Memory B cell (primary cell): ENCODE measurements around the gene SLC16A6.
"Not testable (repeated sequence)": the region's sequence is repeated elsewhere in the genome, so short reads cannot be mapped to it uniquely, and the experiment has no call there.

Source experiments
- ATAC-seq: fragments of 150-1000 bp; cut with Tn5 transposase; 2 replicates; pipeline ENCODE4 v1.10.0; 2021; ENCODE audit warnings: low read depth, mild to moderate bottlenecking, moderate library complexity
- DNase-seq, 2 donors: peaks; one replicate each; pipeline ENCODE4 v3.0.0; 2022; ENCODE audit warnings: low spot score in 2 of 2
- H3K27ac Mint-ChIP-seq: one replicate; pipeline ENCODE4 v1.8.0; 2022; ENCODE audit warnings: mild to moderate bottlenecking, moderate library complexity, mixed read lengths
- H3K27me3 Mint-ChIP-seq: one replicate; pipeline ENCODE4 v1.8.0; 2022; ENCODE audit warnings: mixed read lengths
- H3K36me3 Mint-ChIP-seq: one replicate; pipeline ENCODE4 v1.8.0; 2022; ENCODE audit warnings: mild to moderate bottlenecking, mixed read lengths
- H3K4me1 Mint-ChIP-seq: one replicate; pipeline ENCODE4 v1.8.0; 2022; ENCODE audit warnings: mixed read lengths
- H3K4me3 Mint-ChIP-seq: one replicate; pipeline ENCODE4 v1.8.0; 2022; ENCODE audit warnings: mild to moderate bottlenecking, moderate library complexity, mixed read lengths
- H3K9me3 Mint-ChIP-seq: one replicate; pipeline ENCODE4 v1.8.0; 2022; ENCODE audit warnings: mixed read lengths

The SLC16A6 gene

GRCh38 chr17:68290268-68290954 is 516 bp downstream of the SLC16A6 start:
- Mint-ChIP-seq H3K4me1 (peaks cover 21% of the 10 kb centered on the region), H3K36me3 (peaks cover 2% of the 10 kb centered on the region), H3K9me3 (no peaks in the 10 kb centered on the region), H3K27ac (peak overlapping the region; percentile 98), H3K27me3 (no peaks in the 10 kb centered on the region), H3K4me3 (peak overlapping the region; percentile 92)
- no peak for ATAC-seq
- DNase-seq = peak; percentile 34 to 53

GRCh38 chr17:68289936-68290267 is 1.0 kb downstream of the SLC16A6 start:
- DNase-seq (peak in 1 of 2 donors; percentile 12), ATAC-seq (no peak)
- H3K9me3 Mint-ChIP-seq = no peaks in the 10 kb centered on the region
- H3K27ac Mint-ChIP-seq = peak overlapping the region; percentile 98
- peak overlapping the region; percentile 92 for H3K4me3 Mint-ChIP-seq
- peaks cover 21% of the 10 kb centered on the region for H3K4me1 Mint-ChIP-seq
- H3K36me3 Mint-ChIP-seq = peaks cover 1% of the 10 kb centered on the region
- no peaks in the 10 kb centered on the region for H3K27me3 Mint-ChIP-seq

GRCh38 chr17:68289473-68289872 is 1.5 kb downstream of the SLC16A6 start:
- H3K27me3 Mint-ChIP-seq = no peaks in the 10 kb centered on the region
- peaks cover 21% of the 10 kb centered on the region for H3K4me1 Mint-ChIP-seq
- ATAC-seq (no peak), DNase-seq (no peak)
- no peaks in the 10 kb centered on the region for H3K36me3 Mint-ChIP-seq
- H3K9me3 Mint-ChIP-seq = no peaks in the 10 kb centered on the region
- H3K27ac Mint-ChIP-seq = peak overlapping the region; percentile 98
- H3K4me3 Mint-ChIP-seq = peak overlapping the region; percentile 92

GRCh38 chr17:68288804-68289203 is 2.1 kb downstream of the SLC16A6 start:
- Mint-ChIP-seq H3K4me3 (peak overlapping the region; percentile 62), H3K4me1 (peaks cover 21% of the 10 kb centered on the region), H3K27me3 (no peaks in the 10 kb centered on the region), H3K36me3 (no peaks in the 10 kb centered on the region), H3K9me3 (no peaks in the 10 kb centered on the region), H3K27ac (peak overlapping the region; percentile 98)
- DNase-seq (peak in 1 of 2 donors; percentile 29), ATAC-seq (peak; percentile 6)

GRCh38 chr17:68288375-68288774 is 2.6 kb downstream of the SLC16A6 start:
- H3K4me3 Mint-ChIP-seq = peak overlapping the region; percentile 62
- no peaks in the 10 kb centered on the region for H3K36me3 Mint-ChIP-seq
- peaks cover 21% of the 10 kb centered on the region for H3K4me1 Mint-ChIP-seq
- peak; percentile 15 to 56 for DNase-seq
- H3K9me3 Mint-ChIP-seq = no peaks in the 10 kb centered on the region
- peak; percentile 29 for ATAC-seq
- H3K27ac Mint-ChIP-seq = peak overlapping the region; percentile 98
- H3K27me3 Mint-ChIP-seq = no peaks in the 10 kb centered on the region

- H3K27ac Mint-ChIP-seq, H3K27me3 Mint-ChIP-seq, H3K4me3 Mint-ChIP-seq, H3K9me3 Mint-ChIP-seq, H3K4me1 Mint-ChIP-seq, ATAC-seq, DNase-seq: not testable (repeated sequence)
- peaks cover 16% of the 10 kb centered on the region for H3K36me3 Mint-ChIP-seq
These were observed 9.0 kb downstream of the SLC16A6 start for GRCh38 chr17:68281965-68282364.

- no peak overlapping the region for H3K4me3 Mint-ChIP-seq
- no peaks in the 10 kb centered on the region for H3K9me3 Mint-ChIP-seq
- H3K27me3 Mint-ChIP-seq = no peaks in the 10 kb centered on the region
- ATAC-seq (no peak), DNase-seq (no peak)
- no peak overlapping the region for H3K27ac Mint-ChIP-seq
- no peaks in the 10 kb centered on the region for H3K4me1 Mint-ChIP-seq
- peaks cover 18% of the 10 kb centered on the region for H3K36me3 Mint-ChIP-seq
These were observed 13.1 kb downstream of the SLC16A6 start for GRCh38 chr17:68277807-68278206.

GRCh38 chr17:68276339-68276738 is 14.6 kb downstream of the SLC16A6 start:
- not testable (repeated sequence) for H3K4me1 Mint-ChIP-seq, DNase-seq, ATAC-seq, H3K4me3 Mint-ChIP-seq, H3K27ac Mint-ChIP-seq, H3K9me3 Mint-ChIP-seq, H3K27me3 Mint-ChIP-seq
- peaks cover 15% of the 10 kb centered on the region for H3K36me3 Mint-ChIP-seq

- H3K4me3 Mint-ChIP-seq = no peak overlapping the region
- H3K36me3 Mint-ChIP-seq = peaks cover 14% of the 10 kb centered on the region
- H3K4me1 Mint-ChIP-seq = no peaks in the 10 kb centered on the region
- H3K27me3 Mint-ChIP-seq = no peaks in the 10 kb centered on the region
- H3K9me3 Mint-ChIP-seq = no peaks in the 10 kb centered on the region
- no peak overlapping the region for H3K27ac Mint-ChIP-seq
- ATAC-seq (no peak), DNase-seq (no peak)
These were observed 17.2 kb downstream of the SLC16A6 start for GRCh38 chr17:68273722-68274121.

GRCh38 chr17:68265833-68266232 is 25.1 kb downstream of the SLC16A6 start:
- H3K4me1 Mint-ChIP-seq, H3K27ac Mint-ChIP-seq, H3K4me3 Mint-ChIP-seq, H3K27me3 Mint-ChIP-seq, ATAC-seq, H3K36me3 Mint-ChIP-seq, H3K9me3 Mint-ChIP-seq, DNase-seq: not testable (repeated sequence)

- peak in 1 of 2 donors; percentile 49 for DNase-seq
- ATAC-seq = peak; percentile 20
- not testable (repeated sequence) for H3K27me3 Mint-ChIP-seq, H3K9me3 Mint-ChIP-seq, H3K36me3 Mint-ChIP-seq, H3K27ac Mint-ChIP-seq, H3K4me3 Mint-ChIP-seq
- peaks cover 15% of the 10 kb centered on the region for H3K4me1 Mint-ChIP-seq
These were observed 27.7 kb downstream of the SLC16A6 start for GRCh38 chr17:68263101-68263681.

- not testable (repeated sequence) for ATAC-seq, H3K27me3 Mint-ChIP-seq, H3K36me3 Mint-ChIP-seq, H3K4me3 Mint-ChIP-seq, H3K9me3 Mint-ChIP-seq, DNase-seq, H3K27ac Mint-ChIP-seq
- H3K4me1 Mint-ChIP-seq = peaks cover 17% of the 10 kb centered on the region
These were observed 28.5 kb downstream of the SLC16A6 start for GRCh38 chr17:68262467-68262866.

- ATAC-seq = no peak
- H3K9me3 Mint-ChIP-seq = no peaks in the 10 kb centered on the region
- peaks cover 8% of the 10 kb centered on the region for H3K36me3 Mint-ChIP-seq
- no peak for DNase-seq
- no peak overlapping the region for H3K4me3 Mint-ChIP-seq
- H3K27ac Mint-ChIP-seq = peak overlapping the region; percentile 91
- peaks cover 35% of the 10 kb centered on the region for H3K4me1 Mint-ChIP-seq
- H3K27me3 Mint-ChIP-seq = no peaks in the 10 kb centered on the region
These were observed 30.7 kb downstream of the SLC16A6 start for GRCh38 chr17:68260051-68260762.

- not testable (repeated sequence) for ATAC-seq, H3K4me3 Mint-ChIP-seq, H3K9me3 Mint-ChIP-seq, H3K27me3 Mint-ChIP-seq, DNase-seq
- Mint-ChIP-seq H3K4me1 (peaks cover 39% of the 10 kb centered on the region), H3K36me3 (peaks cover 10% of the 10 kb centered on the region), H3K27ac (peak overlapping the region; percentile 91)
These were observed 31.3 kb downstream of the SLC16A6 start for GRCh38 chr17:68259648-68259951.
